Right atrium auricular region (tissue), 2 donors: ENCODE data around the gene POLR1F. TPM values are rescaled to one million over a fixed set of nuclear protein-coding genes. Genes with fewer than 3 reads are reported as not detected.

ENCODE experiments used
- DNase-seq: peaks from one replicate; pipeline ENCODE4 v3.0.0-alpha.2; 2019; ENCODE audit warnings: low spot score
- H3K27ac ChIP-seq, 2 donors: fragments of 200-600 bp; sonication (generic); 1 replicate in 1 of 2; 2 replicates in 1 of 2; pipeline ENCODE4 v1.5.1; 2016 to 2019
- H3K27me3 ChIP-seq, 2 donors: fragments of 200-600 bp; sonication (generic); one replicate each; pipeline versions ENCODE4 v1.5.1 to v1.6.0; 2017 to 2019
- H3K36me3 ChIP-seq: fragments of 200-600 bp; sonication (generic); one replicate; pipeline ENCODE4 v1.5.1; 2016
- H3K4me1 ChIP-seq, 2 donors: fragments of 200-600 bp; sonication (generic); one replicate each; pipeline versions ENCODE4 v1.5.1 to v1.6.0; 2017 to 2019
- H3K4me3 ChIP-seq, 2 donors: fragments of 200-600 bp; sonication (generic); 1 replicate in 1 of 2; 2 replicates in 1 of 2; pipeline ENCODE4 v1.5.1; 2017 to 2019; ENCODE audit warnings: mild to moderate bottlenecking in 1 of 2, moderate library complexity in 1 of 2
- H3K9me3 ChIP-seq, 2 donors: fragments of 200-600 bp; sonication (generic); one replicate each; pipeline ENCODE4 v1.5.1; 2019
- microRNA-seq, 2 donors: library from miRNA; unstranded; fragments of <30 nt; microRNA quantifications; one replicate each; pipeline ENCODE4, GENCODE V29; 2016 to 2017; ENCODE audit warnings: borderline number of aligned reads in 2 of 2, borderline replicate concordance in 1 of 2
- total RNA-seq, 2 donors: library from RNA; depleted of rRNA; stranded (reverse); fragments of >200 nt; gene quantifications; one replicate each; pipeline ENCODE4 v1.1.0, GENCODE V29; 2016
- TF ChIP-seq, protein P1 (sequence below), 2 donors: fragments of 200-600 bp; sonication (generic); IDR thresholded peaks; one replicate each; pipeline ENCODE4 v1.5.1; 2019; ENCODE audit warnings: antibody characterized with exemption in 2 of 2

POLR1F gene
- total RNA-seq, 2 donors from 2014 or later, result 8.5 to 18.9 TPM

DNA sequence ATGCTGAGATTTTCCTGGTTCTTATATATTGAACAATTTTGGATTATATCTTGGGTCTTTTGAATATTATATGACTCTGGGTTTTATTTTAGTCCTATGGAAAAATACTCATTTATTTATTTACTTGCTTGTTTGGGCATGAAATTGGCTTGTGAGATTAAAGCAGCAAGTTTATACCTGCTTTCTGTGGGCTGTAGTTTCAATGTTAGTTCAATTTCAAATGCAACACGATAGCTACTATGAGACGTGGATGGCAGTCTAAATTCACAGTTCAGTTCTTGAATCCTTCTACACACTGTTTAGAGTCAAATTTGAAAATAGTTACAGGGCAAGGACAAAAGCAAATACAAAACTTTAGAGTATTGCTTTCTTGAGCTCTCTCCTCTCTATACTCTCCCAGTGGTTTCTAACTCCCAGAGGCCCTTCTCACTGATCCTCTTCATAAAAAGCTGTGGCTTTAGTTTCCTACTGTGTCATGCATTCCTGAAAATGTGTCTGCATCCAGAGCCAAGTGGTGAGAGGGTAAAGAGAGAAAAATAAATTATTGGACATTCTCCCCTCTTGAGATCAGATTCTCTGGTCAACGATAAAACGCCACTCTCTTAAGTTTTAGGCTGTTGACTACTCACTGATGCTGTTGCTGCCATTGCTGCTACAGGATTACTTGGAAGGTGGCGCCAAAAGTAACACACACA, 34.4 kb downstream of the POLR1F start:
- H3K27ac ChIP-seq, result no peak overlapping the region
- no peak overlapping the region for H3K4me3 ChIP-seq
- H3K27me3 ChIP-seq, result no peaks in the 10 kb centered on the region
- no peaks in the 10 kb centered on the region for H3K4me1 ChIP-seq
- no peaks in the 10 kb centered on the region for H3K9me3 ChIP-seq
- DNase-seq, result no peak
- H3K36me3 ChIP-seq, result no peaks in the 10 kb centered on the region
- TF ChIP-seq, protein P1, sequence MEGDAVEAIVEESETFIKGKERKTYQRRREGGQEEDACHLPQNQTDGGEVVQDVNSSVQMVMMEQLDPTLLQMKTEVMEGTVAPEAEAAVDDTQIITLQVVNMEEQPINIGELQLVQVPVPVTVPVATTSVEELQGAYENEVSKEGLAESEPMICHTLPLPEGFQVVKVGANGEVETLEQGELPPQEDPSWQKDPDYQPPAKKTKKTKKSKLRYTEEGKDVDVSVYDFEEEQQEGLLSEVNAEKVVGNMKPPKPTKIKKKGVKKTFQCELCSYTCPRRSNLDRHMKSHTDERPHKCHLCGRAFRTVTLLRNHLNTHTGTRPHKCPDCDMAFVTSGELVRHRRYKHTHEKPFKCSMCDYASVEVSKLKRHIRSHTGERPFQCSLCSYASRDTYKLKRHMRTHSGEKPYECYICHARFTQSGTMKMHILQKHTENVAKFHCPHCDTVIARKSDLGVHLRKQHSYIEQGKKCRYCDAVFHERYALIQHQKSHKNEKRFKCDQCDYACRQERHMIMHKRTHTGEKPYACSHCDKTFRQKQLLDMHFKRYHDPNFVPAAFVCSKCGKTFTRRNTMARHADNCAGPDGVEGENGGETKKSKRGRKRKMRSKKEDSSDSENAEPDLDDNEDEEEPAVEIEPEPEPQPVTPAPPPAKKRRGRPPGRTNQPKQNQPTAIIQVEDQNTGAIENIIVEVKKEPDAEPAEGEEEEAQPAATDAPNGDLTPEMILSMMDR (IDR thresholded peaks at IDR 0.05), result no peak

DNA sequence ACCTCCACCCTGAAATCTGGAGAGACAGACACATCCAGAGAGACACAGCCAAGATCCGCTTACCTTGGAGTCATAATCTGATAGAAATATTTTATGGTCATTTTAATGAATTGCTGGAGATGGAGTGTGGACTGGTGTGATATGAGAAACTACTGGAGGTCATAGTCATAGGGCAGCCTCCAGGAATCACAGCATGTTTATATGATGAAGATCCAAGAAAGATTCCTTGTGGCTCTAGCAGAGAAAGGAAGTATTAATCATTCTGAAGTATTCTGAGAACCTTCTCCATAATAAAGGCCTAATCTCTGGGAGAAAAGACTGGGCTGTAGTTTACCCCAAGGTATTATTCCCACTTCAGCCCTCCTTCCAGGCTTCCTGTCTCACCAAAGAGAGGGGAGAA, 38.0 kb downstream of the POLR1F start:
- TF ChIP-seq, protein P1 (IDR thresholded peaks at IDR 0.05), result no peak
- no peak for DNase-seq
- Histone ChIP-seq H3K9me3 (no peaks in the 10 kb centered on the region), H3K27me3 (no peaks in the 10 kb centered on the region), H3K4me3 (no peak overlapping the region), H3K36me3 (no peaks in the 10 kb centered on the region), H3K27ac (no peak overlapping the region), H3K4me1 (no peaks in the 10 kb centered on the region)

DNA sequence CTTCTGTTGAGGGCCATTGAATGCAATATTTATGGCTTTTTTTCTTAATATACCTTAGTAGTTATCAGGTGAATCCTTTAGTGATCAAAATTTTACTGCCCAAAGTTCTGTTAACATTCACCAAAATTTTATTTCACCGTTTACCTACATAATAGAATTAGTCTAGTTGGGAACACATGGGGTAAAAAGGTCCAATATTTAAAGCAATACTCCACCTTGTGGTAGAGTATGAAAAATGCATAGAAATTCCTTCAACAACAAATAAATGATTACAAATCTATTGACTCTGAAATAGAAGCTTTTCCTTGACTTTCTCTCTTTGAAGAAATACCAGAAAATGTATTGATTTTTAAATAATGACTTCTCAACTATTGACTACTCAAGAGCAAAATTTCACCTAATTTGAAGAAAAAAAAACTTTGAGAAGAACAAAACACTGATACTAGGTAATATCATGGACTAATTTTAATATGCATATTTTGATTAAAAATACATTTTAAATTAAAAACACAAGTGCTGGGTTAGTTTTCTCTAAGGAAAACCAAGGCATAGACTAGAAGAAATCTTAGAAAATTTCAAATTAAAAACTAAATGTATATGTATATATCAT, 43.3 kb downstream of the POLR1F start:
- H3K4me1 ChIP-seq, result no peaks in the 10 kb centered on the region
- no peaks in the 10 kb centered on the region for H3K27me3 ChIP-seq
- no peaks in the 10 kb centered on the region for H3K9me3 ChIP-seq
- TF ChIP-seq, protein P1 (IDR thresholded peaks at IDR 0.05), result peak; percentile 35 to 71
- H3K36me3 ChIP-seq, result no peaks in the 10 kb centered on the region
- no peak for DNase-seq
- no peak overlapping the region for H3K4me3 ChIP-seq
- H3K27ac ChIP-seq, result no peak overlapping the region

DNA sequence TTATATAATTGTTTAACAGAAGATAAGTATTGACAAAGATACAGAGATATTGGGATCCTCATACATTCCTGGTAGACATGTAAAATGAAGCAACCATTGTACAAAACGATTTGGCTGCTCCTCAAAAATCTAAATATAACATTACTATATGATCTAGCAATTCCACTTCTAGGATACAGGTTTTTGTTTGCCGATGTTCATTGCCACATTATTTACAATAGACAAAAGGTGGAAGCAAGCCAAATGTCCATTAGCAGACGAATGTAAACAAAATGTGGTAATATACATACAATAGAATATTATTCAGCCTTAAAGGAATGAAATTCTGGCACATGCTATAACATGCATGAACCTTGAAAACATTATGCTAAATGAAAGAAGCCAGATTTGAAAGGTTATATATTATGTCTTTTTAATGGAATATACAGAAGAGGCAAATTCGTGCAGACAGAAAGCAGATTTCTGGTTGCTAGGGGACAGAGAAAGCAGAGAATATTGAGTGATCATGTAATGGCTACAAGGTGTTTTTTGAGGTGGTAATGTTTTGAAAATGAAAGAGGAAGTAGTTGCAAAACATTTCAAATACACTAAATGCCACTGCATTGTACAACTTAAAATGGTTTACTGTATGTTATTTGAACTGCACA, 44.9 kb downstream of the POLR1F start:
- DNase-seq, result no peak
- Histone ChIP-seq H3K27me3 (no peaks in the 10 kb centered on the region), H3K9me3 (no peaks in the 10 kb centered on the region), H3K36me3 (no peaks in the 10 kb centered on the region), H3K27ac (no peak overlapping the region), H3K4me3 (no peak overlapping the region), H3K4me1 (no peaks in the 10 kb centered on the region)
- TF ChIP-seq, protein P1 (IDR thresholded peaks at IDR 0.05), result no peak

DNA sequence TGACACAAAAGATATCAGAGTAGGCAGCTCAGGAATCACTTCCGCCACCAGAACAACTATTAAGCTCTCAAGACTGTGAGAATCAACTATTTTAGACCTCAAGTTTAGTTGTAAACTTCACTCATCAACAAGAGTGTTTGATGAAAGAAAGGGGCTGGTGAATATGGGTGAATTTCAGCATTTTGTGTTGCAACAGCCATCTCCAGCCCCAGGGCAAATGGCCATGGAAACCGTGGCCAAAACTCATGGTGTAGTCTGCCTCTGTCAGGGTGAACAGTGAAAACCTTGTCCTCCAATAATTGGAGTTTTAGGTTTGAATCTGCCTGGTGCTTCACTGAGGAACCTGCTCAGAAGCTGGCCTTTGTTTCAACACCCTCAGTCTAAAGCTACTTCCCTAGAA, 60.0 kb downstream of the POLR1F start:
- H3K9me3 ChIP-seq, result peaks cover 3 to 21% of the 10 kb centered on the region in 2 donors
- no peak overlapping the region for H3K4me3 ChIP-seq
- H3K27me3 ChIP-seq, result no peaks in the 10 kb centered on the region
- no peaks in the 10 kb centered on the region for H3K36me3 ChIP-seq
- H3K27ac ChIP-seq, result no peak overlapping the region
- H3K4me1 ChIP-seq, result no peaks in the 10 kb centered on the region
- TF ChIP-seq, protein P1 (IDR thresholded peaks at IDR 0.05), result no peak
- DNase-seq, result no peak

Small RNAs within 50 kb of the gene (microRNA-seq; reads per million reads assigned to microRNA genes)
- 0 reads per million in 2 donors for gene MIR3146

Other genes with a start within 250 kb of the POLR1F start
- gene TMEM196, start 64.6 kb upstream of the POLR1F start, total RNA-seq, result not detected